NCI-H1417 treated with DMSO at 0.1 percent for 48 hours (cell line): ENCODE results near the gene FBN1.

Source experiments
- DNase-seq: peaks from one replicate; lab custom pipeline; 2025; lab: John Stamatoyannopoulos, UW

Gene FBN1

GRCh38 chr15:48580736-48581135 lies 64.8 kb downstream of the FBN1 start:
- no peak for DNase-seq

- no peak for DNase-seq
Measured at GRCh38 chr15:48579945-48580671, 65.4 kb downstream of the FBN1 start.

GRCh38 chr15:48578965-48579364 lies 66.5 kb downstream of the FBN1 start:
- DNase-seq: no peak

- no peak for DNase-seq
Measured at GRCh38 chr15:48577469-48577868, 68.0 kb downstream of the FBN1 start.

GRCh38 chr15:48574187-48574586 lies 71.3 kb downstream of the FBN1 start:
- DNase-seq: no peak

- no peak for DNase-seq
Measured at GRCh38 chr15:48573780-48574179, 71.7 kb downstream of the FBN1 start.

- DNase-seq: no peak
Measured at GRCh38 chr15:48572823-48573222, 72.7 kb downstream of the FBN1 start.

- no peak for DNase-seq
Measured at GRCh38 chr15:48571510-48571909, 74.0 kb downstream of the FBN1 start.

- no peak for DNase-seq
Measured at GRCh38 chr15:48570822-48571221, 74.7 kb downstream of the FBN1 start.

GRCh38 chr15:48569591-48570302 lies 75.8 kb downstream of the FBN1 start:
- DNase-seq: no peak

GRCh38 chr15:48566668-48567067 lies 78.8 kb downstream of the FBN1 start:
- no peak for DNase-seq

GRCh38 chr15:48565560-48566482 lies 79.7 kb downstream of the FBN1 start:
- DNase-seq: no peak

GRCh38 chr15:48564690-48565089 lies 80.8 kb downstream of the FBN1 start:
- no peak for DNase-seq

- DNase-seq: no peak
Measured at GRCh38 chr15:48563934-48564333, 81.6 kb downstream of the FBN1 start.

GRCh38 chr15:48560321-48561051 lies 85.0 kb downstream of the FBN1 start:
- DNase-seq: no peak

GRCh38 chr15:48559285-48559684 lies 86.2 kb downstream of the FBN1 start:
- DNase-seq: no peak

GRCh38 chr15:48558226-48558625 lies 87.3 kb downstream of the FBN1 start:
- DNase-seq: no peak

- no peak for DNase-seq
Measured at GRCh38 chr15:48557335-48557734, 88.2 kb downstream of the FBN1 start.

- no peak for DNase-seq
Measured at GRCh38 chr15:48556159-48556897, 89.2 kb downstream of the FBN1 start.

GRCh38 chr15:48555241-48555881 lies 90.1 kb downstream of the FBN1 start:
- DNase-seq: no peak

- DNase-seq: no peak
Measured at GRCh38 chr15:48554112-48554511, 91.4 kb downstream of the FBN1 start.
